HEK293 (cell line): ENCODE measurements around the gene METTL5.

ENCODE experiments used
- BCL11B ChIP-seq: fragments of 450-650 bp; formaldehyde crosslinking; IDR thresholded peaks from 2 replicates; pipeline ENCODE4 v1.5.1; 2016; ENCODE audit warnings: low read depth, missing biosample characterization, missing genetic modification characterization
- FEZF1 ChIP-seq: fragments of 450-650 bp; formaldehyde crosslinking; IDR thresholded peaks from 2 replicates; pipeline ENCODE4 v1.5.1; 2016; ENCODE audit warnings: missing biosample characterization, missing genetic modification characterization
- HIC1 ChIP-seq: fragments of 450-650 bp; formaldehyde crosslinking; IDR thresholded peaks from 2 replicates; pipeline ENCODE4 v1.5.1; 2016; ENCODE audit warnings: missing biosample characterization, missing genetic modification characterization
- HOXD13 ChIP-seq: sonication (generic); formaldehyde crosslinking; IDR thresholded peaks from 2 replicates; pipeline ENCODE4 v1.8.0; 2022; ENCODE audit warnings: missing genetic modification reagents, borderline replicate concordance
- PATZ1 ChIP-seq: fragments of 450-650 bp; formaldehyde crosslinking; IDR thresholded peaks from 2 replicates; pipeline ENCODE4 v1.5.1; 2016; ENCODE audit warnings: missing biosample characterization, missing genetic modification characterization
- PRDM10 ChIP-seq: fragments of 450-650 bp; formaldehyde crosslinking; IDR thresholded peaks from 2 replicates; pipeline ENCODE4 v1.5.1; 2016; ENCODE audit warnings: missing biosample characterization, missing genetic modification characterization
- SETDB1 ChIP-seq: IDR thresholded peaks from one replicate; pipeline ENCODE4 v1.6.1; 2017; ENCODE audit warnings: mild to moderate bottlenecking, low read length, moderate library complexity, mixed read lengths; ENCODE audit not compliant: insufficient read length
- ZBTB17 ChIP-seq: fragments of 450-650 bp; formaldehyde crosslinking; IDR thresholded peaks from 2 replicates; pipeline ENCODE4 v1.5.1; 2016; ENCODE audit warnings: missing biosample characterization, missing genetic modification characterization
- ZBTB48 ChIP-seq: fragments of 450-650 bp; formaldehyde crosslinking; IDR thresholded peaks from 2 replicates; pipeline ENCODE4 v1.5.1; 2016; ENCODE audit warnings: missing biosample characterization, missing genetic modification characterization
- ZBTB6 ChIP-seq: fragments of 450-650 bp; formaldehyde crosslinking; IDR thresholded peaks from 2 replicates; pipeline ENCODE4 v1.5.1; 2017; ENCODE audit warnings: missing biosample characterization, missing genetic modification characterization
- ZBTB7A ChIP-seq: fragments of 450-650 bp; formaldehyde crosslinking; IDR thresholded peaks from 2 replicates; pipeline ENCODE4 v1.5.1; 2016; ENCODE audit warnings: low read depth, missing biosample characterization, missing genetic modification characterization
- ZNF114 ChIP-seq: fragments of 450-650 bp; formaldehyde crosslinking; IDR thresholded peaks from 2 replicates; pipeline ENCODE4 v1.5.0; 2017; ENCODE audit warnings: missing biosample characterization, missing genetic modification characterization
- ZNF221 ChIP-seq: fragments of 450-650 bp; formaldehyde crosslinking; IDR thresholded peaks from 2 replicates; pipeline ENCODE4 v1.5.1; 2017; ENCODE audit warnings: missing biosample characterization, missing genetic modification characterization, borderline replicate concordance
- ZNF248 ChIP-seq: fragments of 450-650 bp; formaldehyde crosslinking; IDR thresholded peaks from 2 replicates; pipeline ENCODE4 v1.5.1; 2017; ENCODE audit warnings: missing biosample characterization, missing genetic modification characterization
- ZNF302 ChIP-seq: fragments of 450-650 bp; formaldehyde crosslinking; IDR thresholded peaks from 2 replicates; pipeline ENCODE4 v1.5.1; 2016; ENCODE audit warnings: missing biosample characterization, missing genetic modification characterization, low read depth
- ZNF366 ChIP-seq: fragments of 450-650 bp; formaldehyde crosslinking; conservative IDR thresholded peaks from 2 replicates; pipeline ENCODE4 v1.5.1; 2016; ENCODE audit warnings: missing biosample characterization, missing genetic modification characterization
- ZNF488 ChIP-seq: fragments of 450-650 bp; formaldehyde crosslinking; IDR thresholded peaks from 2 replicates; pipeline ENCODE4 v1.5.1; 2016; ENCODE audit warnings: missing biosample characterization, missing genetic modification characterization
- ZNF529 ChIP-seq: fragments of 450-650 bp; formaldehyde crosslinking; IDR thresholded peaks from 2 replicates; pipeline ENCODE4 v1.5.1; 2017; ENCODE audit warnings: missing genetic modification characterization, missing biosample characterization; ENCODE audit not compliant: insufficient replicate concordance
- ZNF548 ChIP-seq: fragments of 450-650 bp; formaldehyde crosslinking; IDR thresholded peaks from 2 replicates; pipeline ENCODE4 v1.5.1; 2016; ENCODE audit warnings: missing biosample characterization, missing genetic modification characterization
- ZNF558 ChIP-seq: fragments of 450-650 bp; formaldehyde crosslinking; IDR thresholded peaks from 2 replicates; pipeline ENCODE4 v1.5.1; 2016; ENCODE audit warnings: missing biosample characterization, missing genetic modification characterization
- ZNF580 ChIP-seq: fragments of 450-650 bp; formaldehyde crosslinking; IDR thresholded peaks from 2 replicates; pipeline ENCODE4 v1.5.1; 2016; ENCODE audit warnings: missing biosample characterization, missing genetic modification characterization
- ZNF585B ChIP-seq: fragments of 450-650 bp; formaldehyde crosslinking; IDR thresholded peaks from 2 replicates; pipeline ENCODE4 v1.5.1; 2016; ENCODE audit warnings: missing biosample characterization, missing genetic modification characterization
- ZNF610 ChIP-seq: fragments of 450-650 bp; formaldehyde crosslinking; IDR thresholded peaks from 2 replicates; pipeline ENCODE4 v1.5.1; 2016; ENCODE audit warnings: missing biosample characterization, missing genetic modification characterization, borderline replicate concordance
- ZNF664 ChIP-seq: fragments of 450-650 bp; formaldehyde crosslinking; IDR thresholded peaks from 2 replicates; pipeline ENCODE4 v1.5.1; 2016; ENCODE audit warnings: missing biosample characterization, missing genetic modification characterization
- ZNF701 ChIP-seq: fragments of 450-650 bp; formaldehyde crosslinking; IDR thresholded peaks from 2 replicates; pipeline ENCODE4 v1.5.1; 2016; ENCODE audit warnings: missing biosample characterization, missing genetic modification characterization
- ZNF776 ChIP-seq: fragments of 450-650 bp; formaldehyde crosslinking; IDR thresholded peaks from 2 replicates; pipeline ENCODE4 v1.5.0; 2017; ENCODE audit warnings: missing biosample characterization, missing genetic modification characterization, borderline replicate concordance
- ZNF785 ChIP-seq: fragments of 450-650 bp; formaldehyde crosslinking; IDR thresholded peaks from 2 replicates; pipeline ENCODE4 v1.5.1; 2016; ENCODE audit warnings: missing biosample characterization, missing genetic modification characterization
- ZNF837 ChIP-seq: fragments of 450-650 bp; formaldehyde crosslinking; IDR thresholded peaks from 2 replicates; pipeline ENCODE4 v1.5.1; 2016; ENCODE audit warnings: missing biosample characterization, missing genetic modification characterization
- ZNF843 ChIP-seq: fragments of 450-650 bp; formaldehyde crosslinking; IDR thresholded peaks from 2 replicates; pipeline ENCODE4 v1.5.1; 2016; ENCODE audit warnings: missing biosample characterization, missing genetic modification characterization
- ZSCAN16 ChIP-seq: fragments of 450-650 bp; formaldehyde crosslinking; IDR thresholded peaks from 2 replicates; pipeline ENCODE4 v1.5.1; 2016; ENCODE audit warnings: missing biosample characterization, missing genetic modification characterization

METTL5 gene

GRCh38 chr2:169824373-169825333 is at the start of gene METTL5 (continued):
- TF ChIP-seq ZNF580 (no peak), SETDB1 (peak; percentile 23), HOXD13 (CRISPR knock-in tag) (no peak), ZNF585B (tag by site-specific recombination) (no peak), ZNF610 (tag by site-specific recombination) (no peak), PRDM10 (tag by site-specific recombination) (peak; percentile 33; the same call in 1 of the 2 replicates), ZNF776 (tag by site-specific recombination) (no peak), ZNF664 (no peak), ZNF302 (tag by site-specific recombination) (no peak), ZNF785 (tag by site-specific recombination) (no peak), ZBTB48 (tag by site-specific recombination) (no peak; the same call in 1 of the 2 replicates), BCL11B (tag by site-specific recombination) (no peak), ZNF248 (tag by site-specific recombination) (no peak), ZNF488 (tag by site-specific recombination) (no peak), ZBTB6 (tag by site-specific recombination) (no peak), FEZF1 (tag by site-specific recombination) (no peak), ZNF221 (peak; percentile 82; the same call in 1 of the 2 replicates), ZBTB17 (tag by site-specific recombination) (peak; percentile 37; the same call in 1 of the 2 replicates), ZNF366 (tag by site-specific recombination) (no peak), ZNF529 (tag by site-specific recombination) (no peak), HIC1 (tag by site-specific recombination) (no peak), ZBTB7A (no peak), ZNF558 (no peak), PATZ1 (tag by site-specific recombination) (peak; percentile 62), ZNF843 (tag by site-specific recombination) (no peak), ZSCAN16 (tag by site-specific recombination) (no peak), ZNF701 (no peak), ZNF548 (tag by site-specific recombination) (no peak), ZNF837 (tag by site-specific recombination) (no peak), ZNF114 (tag by site-specific recombination) (no peak)
